A549 (cell line): Measurements from ENCODE around the gene LRTM2. TPM values are rescaled to one million over a fixed set of nuclear protein-coding genes. Genes with fewer than 3 reads are reported as not detected.

ENCODE experiments used
- ATAC-seq, 2 experiments: fragments of 200-7000 bp in 1 of 2; fragments of >200 bp in 1 of 2; cut with Nextera tagmentation in 1 of 2; cut with Tn5 transposase in 1 of 2; 3 replicates each; pipeline versions ENCODE4 v1.8.0 to v1.9.1; 2018 to 2020; ENCODE audit warnings: mild to moderate bottlenecking in 1 of 2, moderate library complexity in 1 of 2
- CTCF ChIA-PET: fragments of 300-600 bp; sonication (Branson Sonifier 250); formaldehyde crosslinking; extraction: SDS; loops from one replicate; lab custom pipeline; 2021; ENCODE audit warnings: antibody characterized with exemption, inconsistent platforms; lab: Yijun Ruan, JAX
- POLR2A ChIA-PET: fragments of 350-600 bp; formaldehyde crosslinking; extraction: SDS; loops from one replicate; lab custom pipeline; 2021; ENCODE audit warnings: antibody characterized with exemption, inconsistent platforms; lab: Yijun Ruan, JAX
- DNase-seq, 2 experiments: peaks; one replicate each; pipeline versions ENCODE4 v3.0.0 to v3.0.0-alpha.2; 2011 to 2016; ENCODE audit warnings: low read depth in 1 of 2, low spot score in 1 of 2
- FAIRE-seq: peaks from 2 replicates; lab custom pipeline; 2011; peaks lifted over from hg19 to GRCh38; lab: Jason Lieb, UNC
- H3K27ac ChIP-seq, 2 experiments: fragments of >200 bp; sonication (Bioruptor Twin); formaldehyde crosslinking; 3 replicates each; pipeline ENCODE4 v1.5.1; 2016 to 2017
- H3K4me1 ChIP-seq: fragments of >200 bp; sonication (Bioruptor Twin); formaldehyde crosslinking; 3 replicates; pipeline ENCODE4 v1.6.1; 2016
- H3K4me2 ChIP-seq: fragments of >200 bp; sonication (Bioruptor Twin); formaldehyde crosslinking; 3 replicates; pipeline ENCODE4 v1.6.1; 2016
- H3K4me3 ChIP-seq: fragments of >200 bp; sonication (Bioruptor Twin); formaldehyde crosslinking; 3 replicates; pipeline ENCODE4 v1.5.1; 2016
- H3K9me3 ChIP-seq: fragments of >200 bp; sonication (Bioruptor Twin); formaldehyde crosslinking; 3 replicates; pipeline ENCODE4 v1.6.1; 2016
- ATOH8 ChIP-seq: fragments of 250-450 bp; sonication (Bioruptor Pico); IDR thresholded peaks from 2 replicates; pipeline ENCODE4 v1.5.0; 2020; ENCODE audit warnings: low read depth, mild to moderate bottlenecking, moderate library complexity
- BCL3 ChIP-seq: fragments of >200 bp; sonication (Bioruptor Twin); formaldehyde crosslinking; IDR thresholded peaks from 3 replicates; pipeline ENCODE4 v1.6.1; 2016
- ELK1 ChIP-seq: fragments of 150-350 bp; IDR thresholded peaks from 2 replicates; pipeline ENCODE4 v1.6.1; 2014; ENCODE audit warnings: low read depth, mild to moderate bottlenecking, low read length
- EP300 ChIP-seq, 2 experiments: fragments of >200 bp; sonication (Bioruptor Twin); formaldehyde crosslinking; IDR thresholded peaks; 2 replicates in 1 of 2; 3 replicates in 1 of 2; pipeline ENCODE4 v1.6.1; 2016 to 2017
- HEYL ChIP-seq: fragments of 250-450 bp; sonication (Bioruptor Pico); IDR thresholded peaks from 2 replicates; pipeline ENCODE4 v1.8.0; 2021; ENCODE audit warnings: mild to moderate bottlenecking, moderate library complexity
- HMGXB4 ChIP-seq: fragments of 250-450 bp; sonication (Bioruptor Pico); IDR thresholded peaks from 2 replicates; pipeline ENCODE4 v1.5.0; 2021; ENCODE audit warnings: mild to moderate bottlenecking, moderate library complexity, borderline replicate concordance
- HOXB5 ChIP-seq: fragments of 250-450 bp; sonication (Bioruptor Pico); IDR thresholded peaks from 2 replicates; pipeline ENCODE4 v1.5.0; 2020; ENCODE audit warnings: mild to moderate bottlenecking, moderate library complexity
- KDM5A ChIP-seq: fragments of 200-600 bp; sonication (generic); IDR thresholded peaks from 2 replicates; pipeline ENCODE4 v1.6.1; 2016; ENCODE audit warnings: antibody characterized with exemption, mild to moderate bottlenecking
- MAFK ChIP-seq: fragments of 450-650 bp; IDR thresholded peaks from 2 replicates; pipeline ENCODE4 v1.6.1; 2014; ENCODE audit not compliant: partially characterized antibody
- MYC ChIP-seq: IDR thresholded peaks from 2 replicates; pipeline ENCODE4 v1.6.1; 2012; ENCODE audit warnings: mild to moderate bottlenecking, inconsistent platforms, low read length, improper control_type of control experiment, borderline replicate concordance
- NFE2L2 ChIP-seq: fragments of 150-350 bp; conservative IDR thresholded peaks from 2 replicates; pipeline ENCODE4 v1.6.1; 2014; ENCODE audit warnings: low read length
- NR3C1 ChIP-seq: fragments of >200 bp; sonication (Bioruptor Twin); formaldehyde crosslinking; IDR thresholded peaks from 3 replicates; pipeline ENCODE4 v1.6.1; 2017
- PHF8 ChIP-seq: fragments of 200-600 bp; sonication (generic); IDR thresholded peaks from 2 replicates; pipeline ENCODE4 v1.6.1; 2016; ENCODE audit warnings: low read depth, mild to moderate bottlenecking, antibody characterized with exemption, moderate library complexity, borderline replicate concordance
- RFX5 ChIP-seq: fragments of 450-650 bp; IDR thresholded peaks from 2 replicates; pipeline ENCODE4 v1.7.1; 2014; ENCODE audit warnings: antibody characterized with exemption, mild to moderate bottlenecking, moderate library complexity
- TP53 ChIP-seq: fragments of 250-450 bp; sonication (Bioruptor Pico); IDR thresholded peaks from 2 replicates; pipeline ENCODE4 v1.5.0; 2021; ENCODE audit warnings: mild to moderate bottlenecking, moderate library complexity
- ZC3H11A ChIP-seq: fragments of 450-650 bp; IDR thresholded peaks from 2 replicates; pipeline ENCODE4 v1.6.1; 2014; ENCODE audit warnings: antibody characterized with exemption, mild to moderate bottlenecking
- ZFP36 ChIP-seq: fragments of 450-650 bp; IDR thresholded peaks from 2 replicates; pipeline ENCODE4 v1.6.1; 2014; ENCODE audit warnings: borderline replicate concordance; ENCODE audit not compliant: partially characterized antibody
- WGBS: methylation state at CpG from one replicate; pipeline ENCODE4 v1.1.6; 2017; ENCODE audit errors: missing lambda C conversion rate; 5-methylcytosine and 5-hydroxymethylcytosine counted together
- polyA plus RNA-seq, 4 experiments: library from polyadenylated mRNA; depleted of rRNA in 3 of 4; stranded (reverse); fragments of >200 nt; fragmentation: RNase III in 1 of 4; extraction: RNeasy Plus Mini Kit Qiagen cat#74134 plus additional on column Dnase treatment in 1 of 4; gene quantifications; 2 replicates in 3 of 4; 3 replicates in 1 of 4; pipeline ENCODE4 v1.2.3, GENCODE V29; 2011 to 2017

Gene LRTM2
- polyA plus RNA-seq, 2 of the 4 experiments (the other 2 are of a cell fraction): not detected

GRCh38 chr12:1839464-1839863, 19.1 kb downstream of the LRTM2 start:
- no peaks in the 10 kb centered on the region for H3K9me3 ChIP-seq
- ChIA-PET CTCF (interaction anchor here (0.7 to 1.8 kb wide), 6 partner anchors 10 to 744 kb away, joined by 3 to 8 read pairs (median 4); no protein-coding TSS in a partner anchor), POLR2A (no interaction called here)
- DNase-seq (no peak), FAIRE-seq (no peak)
- H3K4me1 ChIP-seq: no peaks in the 10 kb centered on the region
- no peak for TF ChIP-seq ATOH8 (CRISPR knock-in tag)
- no peak for TF ChIP-seq BCL3
- no peak for TF ChIP-seq EP300 (IDR thresholded peaks at IDR 0.05)
- no peak for TF ChIP-seq ZFP36
- TF ChIP-seq ELK1: no peak
- no peak for TF ChIP-seq ZC3H11A
- no peak for TF ChIP-seq NFE2L2
- no peak for TF ChIP-seq HOXB5 (CRISPR knock-in tag)
- no peak for TF ChIP-seq MAFK
- TF ChIP-seq MYC: no peak
- no peak for TF ChIP-seq HEYL
- TF ChIP-seq KDM5A: no peak
- TF ChIP-seq PHF8: no peak
- TF ChIP-seq TP53 (CRISPR knock-in tag): no peak
- no peak for TF ChIP-seq RFX5
- no peak for TF ChIP-seq HMGXB4 (CRISPR knock-in tag)
- TF ChIP-seq, all 56 proteins: peak for 0
- no peak overlapping the region for H3K4me3 ChIP-seq
- H3K4me2 ChIP-seq: no peak overlapping the region
- WGBS: 80% methylated on average over 10 of the region's 10 CpGs
- ATAC-seq: no peak
- H3K27ac ChIP-seq: no peak overlapping the region

- ATAC-seq: no peak
- 58% methylated on average over 24 of the region's 24 CpGs for WGBS
These were observed 19.9 kb downstream of the LRTM2 start for GRCh38 chr12:1839956-1840951.

More at GRCh38 chr12:1839956-1840951, 19.9 kb downstream of the LRTM2 start:
- CTCF ChIA-PET: interaction anchor here (0.7 to 1.8 kb wide), 6 partner anchors 9 to 743 kb away, joined by 3 to 8 read pairs (median 4); no protein-coding TSS in a partner anchor
- H3K4me3 ChIP-seq: no peak overlapping the region
- TF ChIP-seq NR3C1: no peak
- no peak overlapping the region for H3K27ac ChIP-seq
- DNase-seq (no peak), FAIRE-seq (no peak)
- no peak overlapping the region for H3K4me2 ChIP-seq
- POLR2A ChIA-PET: no interaction called here
- H3K4me1 ChIP-seq: no peaks in the 10 kb centered on the region
- H3K9me3 ChIP-seq: no peaks in the 10 kb centered on the region
